Measurements from ENCODE around the gene CCKAR.

- no peak for TF ChIP-seq EZH2phosphoT487 (IDR thresholded peaks at IDR 0.05; ENCODE audit: insufficient read depth, low read depth)
- no peak for TF ChIP-seq EZH2 (IDR thresholded peaks at IDR 0.05; ENCODE audit: insufficient read depth, poor library complexity, severe bottlenecking)
Observed at GRCh38 chr4:26432419-26432818, 57.9 kb downstream of the CCKAR start.

Measured in GM23248 (cell line).